Dermis blood vessel endothelial cell (primary cell): ENCODE data around the gene RNPS1. TPM values are rescaled to one million over a fixed set of nuclear protein-coding genes. Genes with fewer than 3 reads are reported as not detected.

Experiments
- DNase-seq: peaks from one replicate; pipeline ENCODE4 v3.0.0; 2010
- total RNA-seq: library from RNA; depleted of rRNA; stranded (reverse); fragments of >200 nt; gene quantifications from 2 replicates; pipeline ENCODE4 v1.2.3, GENCODE V29; 2014

The RNPS1 gene
- total RNA-seq, 1 donor from 2014 or later, result 61.8 TPM

- DNase-seq, result no peak
Observed at GRCh38 chr16:2234813-2235170, 33.1 kb downstream of the RNPS1 start.

GRCh38 chr16:2233872-2234812 is 33.8 kb downstream of the RNPS1 start:
- DNase-seq, result no peak

- DNase-seq, result no peak
Observed at GRCh38 chr16:2233046-2233775, 34.7 kb downstream of the RNPS1 start.

- no peak for DNase-seq
Observed at GRCh38 chr16:2232094-2232990, 35.6 kb downstream of the RNPS1 start.

- no peak for DNase-seq
Observed at GRCh38 chr16:2231016-2231931, 36.7 kb downstream of the RNPS1 start.

GRCh38 chr16:2230376-2230775 is 37.5 kb downstream of the RNPS1 start:
- DNase-seq, result no peak

GRCh38 chr16:2229632-2230250 is 38.2 kb downstream of the RNPS1 start:
- no peak for DNase-seq

- no peak for DNase-seq
Observed at GRCh38 chr16:2229091-2229490, 38.8 kb downstream of the RNPS1 start.

- DNase-seq, result no peak
Observed at GRCh38 chr16:2228161-2228824, 39.6 kb downstream of the RNPS1 start.

- DNase-seq, result no peak
Observed at GRCh38 chr16:2226918-2227317, 41.0 kb downstream of the RNPS1 start.

GRCh38 chr16:2226245-2226793 is 41.6 kb downstream of the RNPS1 start:
- no peak for DNase-seq

GRCh38 chr16:2223942-2224486 is 43.9 kb downstream of the RNPS1 start:
- peak; percentile 73 for DNase-seq

- DNase-seq, result peak; percentile 100
Observed at GRCh38 chr16:2223221-2223941, 44.5 kb downstream of the RNPS1 start, which contains the start of gene E4F1. E4F1 (plus strand) TSS chr16:2223591; CDS start chr16:2223614, 23 bp downstream.

GRCh38 chr16:2216330-2216729 is 51.6 kb downstream of the RNPS1 start:
- DNase-seq, result no peak

GRCh38 chr16:2214719-2214968 is 53.3 kb downstream of the RNPS1 start, which contains the start of gene PGP:
PGP (minus strand) TSS chr16:2214840; CDS start chr16:2214777, 63 bp downstream.
- no peak for DNase-seq

- DNase-seq, result peak; percentile 37
Observed at GRCh38 chr16:2213817-2214718, 53.9 kb downstream of the RNPS1 start.

GRCh38 chr16:2212362-2213324 is 55.3 kb downstream of the RNPS1 start:
- no peak for DNase-seq
